ENCODE measurements around the gene SHISA3. TPM values are rescaled to one million over a fixed set of nuclear protein-coding genes. Genes with fewer than 3 reads are reported as not detected.
A peak's percentile ranks its signal among the peaks of the same experiment; 100 is the strongest.
"Not testable (repeated sequence)": the region's sequence is repeated elsewhere in the genome, so short reads cannot be mapped to it uniquely, and the experiment has no call there.

The SHISA3 gene
- total RNA-seq, 5 donors from 2014 or later (not counting 1 experiment from before 2014, with no cell fraction given), result 0.35 TPM; not detected in 4

GRCh38 chr4:42366959-42367358, 30.3 kb upstream of the SHISA3 start:
- Histone ChIP-seq H3K4me3 (ENCODE audit: control insufficient read depth in 1 of 2, extremely low read depth in 1 of 2, low read length in 1 of 2) (no peak overlapping the region), H3K4me1 (ENCODE audit: control insufficient read depth in 1 of 2, extremely low read depth in 1 of 2, insufficient read depth in 2 of 2, low read length in 2 of 2) (no peaks in the 10 kb centered on the region), H3K9me3 (no peaks in the 10 kb centered on the region), H3K27ac (ENCODE audit: low read length) (no peak overlapping the region), H3K27me3 (replicated peaks in 1 of 2; ENCODE audit: control insufficient read depth in 2 of 2, extremely low read depth in 1 of 2, insufficient read depth in 2 of 2, low read length in 1 of 2) (peaks cover 0 to 12% of the 10 kb centered on the region in 2 experiments), H3K36me3 (ENCODE audit: control insufficient read depth in 2 of 2, extremely low read depth in 1 of 2, insufficient read depth in 1 of 2, low read length in 1 of 2) (no peaks in the 10 kb centered on the region)
- ChIA-PET CTCF (no interaction called here), POLR2A (no interaction called here)
- H3K27me3 Mint-ChIP-seq, result peaks cover 4 to 6% of the 10 kb centered on the region in 2 donors
- H3K4me3 Mint-ChIP-seq, result no peak overlapping the region
- ATAC-seq (replicated peaks in 1 of 4) (no peak), DNase-seq (no peak)
- no peak overlapping the region for H3K27ac Mint-ChIP-seq
- H3K4me1 Mint-ChIP-seq, result no peaks in the 10 kb centered on the region
- no peaks in the 10 kb centered on the region for H3K36me3 Mint-ChIP-seq
- peaks cover 0 to 4% (median 3%) of the 10 kb centered on the region in 3 donors for H3K9me3 Mint-ChIP-seq
- no CpG with 5 or more reads among the region's 1 CpG for WGBS (ENCODE audit: insufficient coverage)

GRCh38 chr4:42369489-42369888, 27.8 kb upstream of the SHISA3 start:
- H3K36me3 ChIP-seq (ENCODE audit: control insufficient read depth in 2 of 2, extremely low read depth in 1 of 2, insufficient read depth in 1 of 2, low read length in 1 of 2), result no peaks in the 10 kb centered on the region
- Mint-ChIP-seq H3K36me3 (no peaks in the 10 kb centered on the region), H3K4me1 (no peaks in the 10 kb centered on the region), H3K27me3 (peaks cover 4 to 6% of the 10 kb centered on the region in 2 donors), H3K9me3 (no peaks in the 10 kb centered on the region), H3K27ac (no peak overlapping the region), H3K4me3 (no peak overlapping the region)
- no peaks in the 10 kb centered on the region for H3K9me3 ChIP-seq
- no peak overlapping the region for H3K4me3 ChIP-seq (ENCODE audit: control insufficient read depth in 1 of 2, extremely low read depth in 1 of 2, low read length in 1 of 2)
- ATAC-seq (replicated peaks in 1 of 4) (no peak), DNase-seq (no peak)
- CTCF ChIA-PET, result interaction anchor here in 1 of 2 donors (0.7 kb wide), 1 partner anchor 107 kb away, joined by 4 read pairs; no protein-coding TSS in a partner anchor
- WGBS (ENCODE audit: insufficient coverage), result 95% methylated on average over 19 of the region's 27 CpGs
- H3K27me3 ChIP-seq (replicated peaks in 1 of 2; ENCODE audit: control insufficient read depth in 2 of 2, extremely low read depth in 1 of 2, insufficient read depth in 2 of 2, low read length in 1 of 2), result peaks cover 0 to 12% of the 10 kb centered on the region in 2 experiments
- H3K27ac ChIP-seq (ENCODE audit: low read length), result no peak overlapping the region
- POLR2A ChIA-PET, result no interaction called here
- H3K4me1 ChIP-seq (ENCODE audit: control insufficient read depth in 1 of 2, extremely low read depth in 1 of 2, insufficient read depth in 2 of 2, low read length in 2 of 2), result no peaks in the 10 kb centered on the region

- Mint-ChIP-seq H3K4me3 (no peak overlapping the region), H3K9me3 (no peaks in the 10 kb centered on the region), H3K4me1 (no peaks in the 10 kb centered on the region), H3K27ac (no peak overlapping the region), H3K36me3 (no peaks in the 10 kb centered on the region), H3K27me3 (peaks cover 8 to 12% of the 10 kb centered on the region in 2 donors)
- WGBS (ENCODE audit: insufficient coverage), result no CpG with 5 or more reads among the region's 2 CpGs
- no peaks in the 10 kb centered on the region for H3K4me1 ChIP-seq (ENCODE audit: control insufficient read depth in 1 of 2, extremely low read depth in 1 of 2, insufficient read depth in 2 of 2, low read length in 2 of 2)
- peaks cover 0 to 12% of the 10 kb centered on the region in 2 experiments for H3K27me3 ChIP-seq (replicated peaks in 1 of 2; ENCODE audit: control insufficient read depth in 2 of 2, extremely low read depth in 1 of 2, insufficient read depth in 2 of 2, low read length in 1 of 2)
- ChIA-PET CTCF (interaction anchor here (0.6 to 2.4 kb wide), 5 partner anchors 62 to 472 kb away, joined by 3 to 29 read pairs (median 3); no protein-coding TSS in a partner anchor), POLR2A (no interaction called here)
- ATAC-seq (replicated peaks in 1 of 4) (no peak), DNase-seq (peak in 1 of 35 experiments; percentile 38)
- H3K9me3 ChIP-seq, result no peaks in the 10 kb centered on the region
- no peaks in the 10 kb centered on the region for H3K36me3 ChIP-seq (ENCODE audit: control insufficient read depth in 2 of 2, extremely low read depth in 1 of 2, insufficient read depth in 1 of 2, low read length in 1 of 2)
- no peak overlapping the region for H3K4me3 ChIP-seq (ENCODE audit: control insufficient read depth in 1 of 2, extremely low read depth in 1 of 2, low read length in 1 of 2)
- no peak overlapping the region for H3K27ac ChIP-seq (ENCODE audit: low read length)
Observed at GRCh38 chr4:42371305-42372252, 25.7 kb upstream of the SHISA3 start.

GRCh38 chr4:42372303-42372702, 25.0 kb upstream of the SHISA3 start:
- H3K36me3 ChIP-seq (ENCODE audit: control insufficient read depth in 2 of 2, extremely low read depth in 1 of 2, insufficient read depth in 1 of 2, low read length in 1 of 2); H3K4me3 Mint-ChIP-seq; H3K4me1 Mint-ChIP-seq; H3K27ac Mint-ChIP-seq; H3K9me3 ChIP-seq; H3K4me3 ChIP-seq (ENCODE audit: control insufficient read depth in 1 of 2, extremely low read depth in 1 of 2, low read length in 1 of 2); H3K36me3 Mint-ChIP-seq; DNase-seq; H3K4me1 ChIP-seq (ENCODE audit: control insufficient read depth in 1 of 2, extremely low read depth in 1 of 2, insufficient read depth in 2 of 2, low read length in 2 of 2); POLR2A ChIA-PET; H3K27ac ChIP-seq (ENCODE audit: low read length); H3K9me3 Mint-ChIP-seq; ATAC-seq (replicated peaks in 1 of 4): not testable (repeated sequence)
- peaks cover 0 to 12% of the 10 kb centered on the region in 2 experiments for H3K27me3 ChIP-seq (replicated peaks in 1 of 2; ENCODE audit: control insufficient read depth in 2 of 2, extremely low read depth in 1 of 2, insufficient read depth in 2 of 2, low read length in 1 of 2)
- CTCF ChIA-PET, result interaction anchor here (1.1 to 2.4 kb wide), 2 partner anchors 147 kb away, joined by 4 to 29 read pairs; no protein-coding TSS in a partner anchor
- H3K27me3 Mint-ChIP-seq, result peaks cover 4 to 12% of the 10 kb centered on the region in 2 donors
- 93% methylated on average over 3 of the region's 6 CpGs for WGBS (ENCODE audit: insufficient coverage)

GRCh38 chr4:42377497-42377896, 19.8 kb upstream of the SHISA3 start:
- H3K27ac ChIP-seq (ENCODE audit: low read length), result no peak overlapping the region
- peaks cover 27 to 32% of the 10 kb centered on the region in 2 donors for H3K27me3 Mint-ChIP-seq
- H3K4me1 Mint-ChIP-seq, result no peaks in the 10 kb centered on the region
- ChIA-PET POLR2A (interaction anchor here in 1 of 2 donors (0.6 kb wide), 1 partner anchor 16 kb away, joined by 5 read pairs; no protein-coding TSS in a partner anchor), CTCF (no interaction called here)
- ATAC-seq (replicated peaks in 1 of 4), result no peak
- no peaks in the 10 kb centered on the region for H3K4me1 ChIP-seq (ENCODE audit: control insufficient read depth in 1 of 2, extremely low read depth in 1 of 2, insufficient read depth in 2 of 2, low read length in 2 of 2)
- WGBS (ENCODE audit: insufficient coverage), result no CpG with 5 or more reads among the region's 4 CpGs
- DNase-seq, result no peak
- no peaks in the 10 kb centered on the region for H3K36me3 Mint-ChIP-seq
- no peaks in the 10 kb centered on the region for H3K9me3 Mint-ChIP-seq
- no peak overlapping the region for H3K27ac Mint-ChIP-seq
- H3K36me3 ChIP-seq (ENCODE audit: control insufficient read depth in 2 of 2, extremely low read depth in 1 of 2, insufficient read depth in 1 of 2, low read length in 1 of 2), result no peaks in the 10 kb centered on the region
- H3K9me3 ChIP-seq, result no peaks in the 10 kb centered on the region
- no peak overlapping the region for H3K4me3 Mint-ChIP-seq
- no peak overlapping the region for H3K4me3 ChIP-seq (ENCODE audit: control insufficient read depth in 1 of 2, extremely low read depth in 1 of 2, low read length in 1 of 2)
- peaks cover 0 to 5% of the 10 kb centered on the region in 2 experiments for H3K27me3 ChIP-seq (replicated peaks in 1 of 2; ENCODE audit: control insufficient read depth in 2 of 2, extremely low read depth in 1 of 2, insufficient read depth in 2 of 2, low read length in 1 of 2)

- ChIA-PET CTCF (no interaction called here), POLR2A (no interaction called here)
- DNase-seq (no peak), ATAC-seq (replicated peaks in 1 of 4) (no peak)
- H3K27ac Mint-ChIP-seq, result no peak overlapping the region
- Histone ChIP-seq H3K27ac (ENCODE audit: low read length) (no peak overlapping the region), H3K4me3 (ENCODE audit: control insufficient read depth in 1 of 2, extremely low read depth in 1 of 2, low read length in 1 of 2) (no peak overlapping the region), H3K36me3 (ENCODE audit: control insufficient read depth in 2 of 2, extremely low read depth in 1 of 2, insufficient read depth in 1 of 2, low read length in 1 of 2) (no peaks in the 10 kb centered on the region), H3K27me3 (replicated peaks in 1 of 2; ENCODE audit: control insufficient read depth in 2 of 2, extremely low read depth in 1 of 2, insufficient read depth in 2 of 2, low read length in 1 of 2) (peaks cover 0 to 6% of the 10 kb centered on the region in 2 experiments), H3K4me1 (ENCODE audit: control insufficient read depth in 1 of 2, extremely low read depth in 1 of 2, insufficient read depth in 2 of 2, low read length in 2 of 2) (no peaks in the 10 kb centered on the region), H3K9me3 (no peaks in the 10 kb centered on the region)
- H3K27me3 Mint-ChIP-seq, result peaks cover 23 to 29% of the 10 kb centered on the region in 2 donors
- peaks cover 0 to 3% (median 0%) of the 10 kb centered on the region in 3 donors for H3K9me3 Mint-ChIP-seq
- WGBS (ENCODE audit: insufficient coverage), result no CpG with 5 or more reads among the region's 2 CpGs
- H3K4me3 Mint-ChIP-seq, result no peak overlapping the region
- no peaks in the 10 kb centered on the region for H3K4me1 Mint-ChIP-seq
- H3K36me3 Mint-ChIP-seq, result no peaks in the 10 kb centered on the region
Observed at GRCh38 chr4:42381666-42382065, 15.6 kb upstream of the SHISA3 start.

Data from T-cell (primary cell).